Neuron (in vitro differentiated cells): Measurements from ENCODE around the gene KCNN1.

ENCODE experiments used
- H2AFZ ChIP-seq: one replicate; pipeline ENCODE4 v1.6.1; 2013; ENCODE audit warnings: low read depth, mild to moderate bottlenecking, inconsistent platforms, low read length, moderate library complexity
- H3K27me3 ChIP-seq: one replicate; pipeline ENCODE4 v1.6.1; 2013; ENCODE audit warnings: low read length; ENCODE audit not compliant: insufficient read depth
- H3K36me3 ChIP-seq: one replicate; pipeline ENCODE4 v1.6.1; 2013; ENCODE audit warnings: low read length; ENCODE audit not compliant: insufficient read depth
- H3K4me1 ChIP-seq: one replicate; pipeline ENCODE4 v1.6.1; 2013; ENCODE audit warnings: low read length; ENCODE audit not compliant: insufficient read depth
- H3K4me3 ChIP-seq: 2 replicates; pipeline ENCODE4 v1.5.1; 2013; ENCODE audit warnings: mild to moderate bottlenecking, low read length, moderate library complexity
- H3K9me3 ChIP-seq: one replicate; pipeline ENCODE4 v1.6.1; 2013; ENCODE audit warnings: low read length

KCNN1 gene

DNA sequence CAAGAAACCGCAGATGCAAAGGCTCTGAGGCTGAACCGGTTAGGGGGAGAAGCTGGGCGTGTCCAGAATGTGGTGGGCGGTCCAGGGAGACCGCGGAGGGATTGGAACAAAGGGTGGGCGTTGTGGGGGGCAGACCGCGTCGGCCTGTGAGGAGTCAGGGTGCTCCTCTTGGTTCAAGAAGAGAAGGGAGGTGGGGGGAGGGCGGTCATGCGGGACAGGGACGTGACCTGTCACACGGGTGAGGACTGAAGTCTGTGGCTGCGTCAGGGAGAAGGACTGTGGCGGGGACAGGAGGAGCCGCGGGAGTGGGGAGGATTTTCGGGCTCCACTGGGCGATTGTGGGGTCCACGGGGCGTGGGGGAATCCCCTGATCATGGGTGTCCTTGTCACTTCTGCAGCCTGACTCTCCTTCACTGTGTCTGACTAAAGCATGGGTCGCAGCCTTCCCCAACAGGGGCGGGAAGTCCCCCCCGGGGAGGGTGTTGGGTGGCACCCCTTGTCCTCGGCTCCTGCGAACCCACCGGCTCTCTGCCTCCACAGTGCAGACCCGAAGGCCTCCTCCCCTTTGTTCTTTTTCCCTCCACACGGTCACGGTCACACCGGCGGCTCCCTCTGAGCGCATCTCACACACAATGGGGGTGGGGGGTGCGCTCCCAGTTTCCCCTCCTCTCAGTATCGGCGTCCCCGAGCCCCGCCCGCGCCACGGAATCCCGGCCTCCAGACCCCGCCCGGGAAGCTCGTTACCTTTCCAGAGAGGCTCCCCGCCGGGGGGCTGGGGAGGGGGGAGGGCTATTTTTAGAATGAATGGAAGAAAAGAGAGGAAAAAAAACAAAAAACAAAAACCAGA is 16.4 kb upstream of the KCNN1 start:
- Histone ChIP-seq H3K27me3 (no peaks in the 10 kb centered on the region), H3K9me3 (no peaks in the 10 kb centered on the region), H3K36me3 (no peaks in the 10 kb centered on the region), H3K4me1 (peaks cover 55% of the 10 kb centered on the region), H2AFZ (peak overlapping the region; percentile 16), H3K4me3 (peak overlapping the region; percentile 60)

DNA sequence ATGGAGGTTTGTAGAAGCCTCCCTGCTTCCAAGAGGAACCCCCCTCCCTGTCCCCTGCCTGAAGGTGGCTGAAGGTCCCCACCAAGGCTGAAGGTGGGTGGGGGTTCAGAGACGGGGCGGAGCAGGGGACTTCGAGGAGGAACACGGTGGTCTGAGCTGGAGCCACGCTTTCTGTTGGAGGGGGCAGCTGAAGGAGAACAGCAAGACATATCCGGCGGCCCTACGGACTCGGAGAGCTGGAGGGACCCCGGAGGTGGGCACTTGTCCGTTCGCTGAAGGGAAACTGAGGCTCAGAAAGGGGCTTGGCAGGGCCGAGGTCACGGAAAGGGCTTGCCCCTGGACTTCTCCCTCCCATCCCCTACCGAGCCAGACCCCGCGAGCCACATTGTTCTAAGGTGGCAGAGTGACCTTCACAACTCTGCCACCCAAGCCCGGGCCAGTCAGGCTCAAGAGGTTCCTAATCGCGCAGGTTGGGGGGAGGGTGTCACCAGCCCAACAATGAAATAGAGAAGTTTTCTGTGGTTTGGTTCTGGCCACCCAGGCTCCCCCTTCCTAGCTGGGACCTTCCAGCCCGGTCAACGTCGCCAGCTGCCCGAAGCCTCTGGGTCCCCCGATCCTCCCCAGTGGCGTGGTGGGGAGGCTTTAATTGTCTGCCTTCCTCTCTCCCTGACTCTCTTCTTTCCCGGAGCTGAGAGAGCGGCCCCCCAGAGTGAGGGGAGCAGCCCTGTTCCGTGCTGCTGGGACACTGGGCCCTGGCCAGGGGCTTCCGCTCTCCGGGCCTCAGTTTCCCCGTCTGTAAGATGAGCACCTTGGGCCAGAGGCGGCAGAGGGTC is 15.5 kb upstream of the KCNN1 start:
- Histone ChIP-seq H3K4me3 (peak overlapping the region; percentile 60), H2AFZ (peak overlapping the region; percentile 74), H3K4me1 (peaks cover 55% of the 10 kb centered on the region), H3K9me3 (no peaks in the 10 kb centered on the region), H3K27me3 (no peaks in the 10 kb centered on the region), H3K36me3 (no peaks in the 10 kb centered on the region)

DNA sequence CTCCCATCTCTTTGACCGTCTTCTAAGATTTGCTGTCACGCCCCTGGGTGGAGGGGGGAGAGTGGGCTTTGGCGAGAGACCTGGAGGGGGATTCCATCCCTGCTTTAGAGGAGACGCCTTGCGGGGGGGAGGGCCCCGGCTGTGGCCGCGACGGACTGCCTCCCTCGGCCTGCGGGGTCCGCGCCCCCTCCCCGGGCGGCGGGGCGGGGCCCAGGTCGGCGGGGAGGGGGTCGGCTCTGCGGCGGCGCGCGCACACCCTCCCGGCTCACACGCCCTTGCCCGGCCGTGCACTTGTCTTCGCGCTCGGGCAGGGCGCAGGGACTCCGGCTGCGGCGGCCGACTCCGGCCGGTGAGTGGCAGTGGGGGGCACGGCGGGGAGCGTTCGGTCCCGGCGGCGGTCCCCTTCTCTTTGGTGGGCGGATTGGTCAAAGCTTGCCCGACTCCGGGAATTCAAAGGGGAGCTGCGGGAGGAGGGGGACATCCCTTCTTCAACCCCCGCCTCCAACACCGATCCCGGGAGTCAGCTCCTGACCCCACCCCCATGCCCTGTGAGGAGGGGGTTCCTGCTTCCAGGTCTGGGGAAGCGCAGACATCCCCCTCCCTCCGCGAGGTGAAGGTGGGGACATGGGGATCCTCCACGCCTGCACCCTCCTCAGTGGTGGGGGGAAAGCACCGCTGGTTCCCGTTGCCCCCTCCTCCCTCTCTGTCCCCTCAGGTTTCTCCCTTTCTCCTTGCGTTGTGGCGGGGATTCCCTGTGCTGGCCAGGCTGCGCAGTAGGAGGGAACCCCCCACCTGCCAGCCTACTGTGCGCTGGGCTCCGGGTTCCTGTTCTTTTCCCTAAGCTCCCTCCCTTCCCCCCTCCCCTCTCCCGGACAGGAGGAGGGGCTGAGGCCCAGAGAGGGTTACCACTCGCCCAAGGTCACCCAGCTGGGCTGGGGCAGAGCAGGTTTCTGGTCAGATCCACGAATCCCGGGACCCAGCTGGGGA is 14.6 kb upstream of the KCNN1 start:
- H3K36me3 ChIP-seq: no peaks in the 10 kb centered on the region
- no peaks in the 10 kb centered on the region for H3K9me3 ChIP-seq
- H3K27me3 ChIP-seq: no peaks in the 10 kb centered on the region
- H3K4me3 ChIP-seq: peak overlapping the region; percentile 60
- H2AFZ ChIP-seq: peak overlapping the region; percentile 74
- H3K4me1 ChIP-seq: peaks cover 52% of the 10 kb centered on the region

DNA sequence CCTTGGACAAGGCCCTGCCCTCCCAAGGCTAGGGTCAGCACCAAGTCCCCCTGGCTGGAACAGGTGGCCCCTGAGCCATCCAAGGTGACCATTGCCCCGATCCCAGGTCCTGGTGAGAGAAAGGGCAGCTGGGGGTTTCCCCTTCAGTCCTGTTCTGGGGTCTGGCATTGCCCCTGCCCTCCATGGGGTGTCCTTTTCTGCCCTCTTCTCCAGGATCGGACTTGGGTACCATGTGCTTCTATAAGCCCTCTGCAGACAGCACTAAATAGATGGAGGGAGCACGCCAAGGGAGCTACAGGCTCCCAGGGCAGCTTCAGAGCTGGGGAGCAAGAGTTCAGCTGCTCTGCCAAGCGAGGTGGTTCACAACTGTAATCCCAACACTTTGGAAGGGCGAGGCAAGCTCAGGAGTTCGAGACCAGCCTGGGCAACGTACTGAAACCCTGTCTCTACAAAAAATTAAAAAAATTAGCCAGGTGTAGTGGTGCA is 13.5 kb upstream of the KCNN1 start:
- Histone ChIP-seq H3K4me3 (peak overlapping the region; percentile 60), H3K4me1 (peaks cover 49% of the 10 kb centered on the region), H3K9me3 (no peaks in the 10 kb centered on the region), H2AFZ (no peak overlapping the region), H3K36me3 (peaks cover 3% of the 10 kb centered on the region), H3K27me3 (no peaks in the 10 kb centered on the region)

DNA sequence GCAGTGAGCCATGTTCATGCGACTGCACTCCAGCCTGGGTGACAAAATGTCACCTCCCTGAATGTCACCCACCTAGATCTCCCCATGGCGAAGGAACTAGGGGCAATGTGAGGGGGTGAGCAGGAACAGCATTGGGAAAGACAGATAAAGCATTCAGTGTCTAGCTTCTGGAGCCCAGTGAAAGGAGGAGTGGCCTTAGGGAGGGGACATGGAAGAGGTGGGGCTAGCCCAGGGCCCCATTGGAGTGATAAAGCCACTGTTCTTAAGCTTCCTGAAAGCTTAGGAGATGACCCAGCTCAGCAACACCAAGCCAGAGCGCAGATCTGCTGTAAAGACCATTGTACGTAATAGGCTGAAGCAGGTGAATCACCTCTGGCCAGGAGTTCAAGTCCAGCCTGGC is 13.0 kb upstream of the KCNN1 start:
- no peaks in the 10 kb centered on the region for H3K27me3 ChIP-seq
- no peaks in the 10 kb centered on the region for H3K9me3 ChIP-seq
- H3K36me3 ChIP-seq: peaks cover 3% of the 10 kb centered on the region
- H2AFZ ChIP-seq: no peak overlapping the region
- H3K4me1 ChIP-seq: peaks cover 45% of the 10 kb centered on the region
- no peak overlapping the region for H3K4me3 ChIP-seq

DNA sequence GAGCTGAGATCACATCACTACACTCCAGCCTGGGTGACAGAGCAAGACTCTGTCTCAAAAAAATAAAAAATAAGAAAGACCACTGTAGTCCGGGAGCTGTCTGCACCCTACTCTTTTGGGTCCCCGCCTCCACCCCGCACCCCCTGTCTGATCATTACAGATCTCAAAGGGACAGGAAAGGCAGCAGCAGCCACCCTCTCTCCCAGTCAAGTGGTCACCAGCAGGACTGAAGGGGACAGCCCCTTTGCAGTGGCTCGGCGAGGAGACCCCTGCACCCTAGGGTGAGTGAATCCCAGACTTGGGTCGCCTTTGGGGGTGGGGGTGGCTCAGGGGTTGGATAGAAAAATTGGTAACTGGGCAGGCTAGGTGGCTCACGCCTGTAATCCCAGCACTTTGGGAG is 12.5 kb upstream of the KCNN1 start:
- Histone ChIP-seq H3K4me3 (no peak overlapping the region), H2AFZ (no peak overlapping the region), H3K4me1 (peaks cover 40% of the 10 kb centered on the region), H3K36me3 (peaks cover 3% of the 10 kb centered on the region), H3K27me3 (no peaks in the 10 kb centered on the region), H3K9me3 (no peaks in the 10 kb centered on the region)

DNA sequence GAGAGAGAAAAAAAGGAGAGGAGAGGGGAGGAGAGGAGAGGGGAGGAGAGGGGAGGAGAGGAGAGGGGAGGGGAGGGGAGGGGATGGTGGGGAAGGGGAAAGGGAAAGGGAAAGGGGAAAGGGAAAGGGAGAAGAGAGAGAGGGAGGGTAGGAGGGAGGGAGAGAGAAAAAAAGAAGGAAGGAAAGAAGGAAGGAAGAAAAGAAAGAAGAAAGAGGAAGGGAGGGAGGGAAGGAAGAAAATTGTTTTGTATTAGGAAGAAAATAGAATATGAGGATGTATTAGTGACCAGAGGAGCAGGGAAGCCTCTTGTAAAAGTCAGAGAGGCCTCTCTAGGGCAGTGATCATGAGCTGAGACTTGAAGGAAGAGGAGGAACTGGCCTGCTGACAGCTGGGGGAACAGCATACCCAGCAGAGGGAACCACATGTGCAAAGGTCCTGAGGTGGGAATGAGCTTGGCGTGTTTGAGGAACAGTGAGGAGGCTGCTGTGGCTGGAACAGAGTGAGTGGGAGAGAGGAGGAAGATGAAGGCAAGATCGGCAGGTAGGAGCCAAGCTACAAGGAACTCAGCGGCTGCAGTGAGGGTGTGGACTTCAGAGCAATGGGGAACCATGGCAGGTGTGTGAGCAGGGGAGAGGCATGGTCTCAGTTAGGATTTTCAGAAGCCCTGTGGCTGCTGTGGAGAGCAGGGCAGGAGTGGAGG is 9.6 kb upstream of the KCNN1 start:
- Histone ChIP-seq H3K4me1 (peaks cover 14% of the 10 kb centered on the region), H3K9me3 (no peaks in the 10 kb centered on the region), H2AFZ (no peak overlapping the region), H3K4me3 (no peak overlapping the region), H3K27me3 (no peaks in the 10 kb centered on the region), H3K36me3 (peaks cover 7% of the 10 kb centered on the region)

DNA sequence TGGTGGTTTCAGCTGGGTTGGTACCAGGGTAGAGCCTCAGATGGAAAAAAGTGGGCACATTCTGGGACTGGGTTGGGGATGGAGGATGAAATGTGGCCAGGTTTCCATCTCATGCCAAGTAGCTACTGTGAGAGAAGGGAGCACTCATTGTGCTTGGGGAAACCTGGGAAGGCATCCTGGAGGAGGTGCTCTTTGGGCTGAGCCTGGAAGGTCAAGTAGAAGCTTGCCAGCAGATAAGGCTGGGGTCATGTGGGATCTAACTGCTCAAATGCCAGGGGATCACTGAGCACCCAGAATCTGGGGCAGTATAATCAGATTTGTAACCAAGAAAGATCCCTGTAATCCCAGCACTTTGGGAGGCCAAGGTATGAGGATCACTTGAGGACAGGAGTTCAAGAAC is 9.0 kb upstream of the KCNN1 start:
- Histone ChIP-seq H3K27me3 (no peaks in the 10 kb centered on the region), H3K4me3 (no peak overlapping the region), H3K4me1 (peaks cover 8% of the 10 kb centered on the region), H2AFZ (no peak overlapping the region), H3K36me3 (peaks cover 11% of the 10 kb centered on the region), H3K9me3 (no peaks in the 10 kb centered on the region)

DNA sequence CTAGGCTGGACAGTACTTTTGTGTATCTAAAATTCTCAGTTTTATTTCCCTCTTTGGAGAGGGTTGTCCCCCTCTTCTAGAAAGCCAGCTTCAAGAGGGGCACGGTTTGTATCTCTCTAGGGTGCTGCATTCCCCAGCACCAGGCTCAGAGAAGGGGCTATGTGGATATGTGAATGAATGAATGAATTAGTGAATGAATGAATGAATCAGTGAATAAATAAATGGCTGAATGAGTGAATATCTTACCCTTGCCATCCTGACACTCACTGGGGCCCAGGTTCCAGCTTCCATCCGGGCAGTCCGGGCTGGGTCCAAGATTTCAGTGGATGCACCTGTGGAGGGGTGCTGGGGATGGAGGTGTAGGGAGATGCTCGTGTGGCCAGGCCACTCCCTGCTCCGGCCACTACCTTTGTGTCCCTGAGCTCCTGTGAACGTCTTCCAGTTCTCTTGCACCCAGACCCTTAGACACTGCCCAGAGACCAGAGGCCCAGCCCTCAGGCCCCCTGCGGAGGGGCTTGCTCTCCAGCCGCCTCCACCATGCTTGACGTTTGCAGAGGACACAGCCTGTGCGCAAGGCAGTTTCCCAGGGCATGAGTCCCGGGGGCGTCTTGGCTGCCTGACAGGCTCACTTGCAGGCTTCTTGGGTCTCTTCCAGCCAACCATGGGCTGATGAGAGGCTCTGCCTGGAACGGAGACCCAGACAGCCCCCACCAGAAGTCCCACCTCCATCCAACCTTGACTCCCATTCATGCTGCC is 2.8 kb upstream of the KCNN1 start:
- Histone ChIP-seq H3K27me3 (no peaks in the 10 kb centered on the region), H3K4me1 (peaks cover 21% of the 10 kb centered on the region), H3K9me3 (no peaks in the 10 kb centered on the region), H3K4me3 (no peak overlapping the region), H2AFZ (no peak overlapping the region), H3K36me3 (peaks cover 8% of the 10 kb centered on the region)

DNA sequence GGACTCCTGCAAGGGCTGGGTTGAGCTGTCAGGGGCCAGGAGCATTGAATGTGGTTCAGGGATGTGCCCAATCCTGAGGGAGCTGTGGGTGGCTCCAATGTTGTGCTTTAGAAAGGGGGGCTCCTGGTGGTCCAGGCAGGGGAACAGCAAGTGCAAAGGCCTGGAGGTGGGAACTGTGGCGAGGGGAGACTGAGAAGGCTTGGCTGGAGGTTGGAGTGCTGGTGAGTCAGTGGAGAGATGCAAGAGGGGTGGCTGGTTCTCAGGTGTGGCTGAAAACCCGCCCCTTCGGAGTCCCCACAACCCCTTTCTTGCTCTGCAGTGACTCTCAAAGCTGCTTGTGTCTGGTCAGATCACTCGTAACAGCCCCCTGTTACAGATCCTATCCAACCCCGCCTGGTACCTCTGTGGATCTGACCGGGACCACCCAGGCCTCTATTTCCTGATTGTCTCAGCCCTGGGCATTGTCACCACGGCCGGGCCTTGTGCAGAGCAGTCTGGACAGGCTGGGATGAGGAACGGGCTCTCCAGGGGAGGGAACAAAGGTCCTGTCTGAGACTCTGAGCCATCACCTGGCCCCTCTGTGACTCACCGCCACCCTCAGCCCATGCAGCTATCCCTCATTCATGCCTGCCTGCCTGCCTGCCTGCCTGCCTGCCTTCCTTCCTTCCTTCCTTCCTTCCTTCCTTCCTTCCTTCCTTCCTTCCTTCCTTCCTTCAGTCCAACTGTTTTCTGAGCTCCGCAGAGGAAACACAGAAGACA is 1.4 kb upstream of the KCNN1 start:
- Histone ChIP-seq H3K27me3 (no peaks in the 10 kb centered on the region), H3K4me1 (peaks cover 21% of the 10 kb centered on the region), H3K36me3 (peaks cover 6% of the 10 kb centered on the region), H3K9me3 (no peaks in the 10 kb centered on the region), H3K4me3 (no peak overlapping the region), H2AFZ (no peak overlapping the region)

DNA sequence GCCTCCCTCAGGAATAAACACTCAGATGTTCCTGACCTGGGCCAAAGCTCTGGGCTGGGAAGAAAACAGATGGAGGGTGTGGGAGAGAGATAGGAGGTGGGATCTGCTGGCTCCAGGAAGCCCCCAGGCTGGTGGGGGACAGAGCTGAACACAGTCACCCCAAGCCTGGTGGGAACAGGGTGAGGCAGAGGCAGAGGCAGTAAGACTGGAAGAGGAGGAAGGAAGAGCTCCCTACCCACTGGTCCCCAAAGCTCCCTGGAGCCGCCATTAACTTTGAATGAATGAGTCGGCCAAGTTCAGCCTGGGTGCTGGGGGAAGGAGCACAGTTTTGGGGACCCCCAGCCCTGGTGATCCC is 801 bp upstream of the KCNN1 start:
- Histone ChIP-seq H3K9me3 (no peaks in the 10 kb centered on the region), H2AFZ (no peak overlapping the region), H3K4me1 (peaks cover 21% of the 10 kb centered on the region), H3K27me3 (no peaks in the 10 kb centered on the region), H3K36me3 (peaks cover 7% of the 10 kb centered on the region), H3K4me3 (no peak overlapping the region)
